H9 (cell line): ENCODE measurements around the gene TSKU. TPM values are rescaled to one million over a fixed set of nuclear protein-coding genes. Genes with fewer than 3 reads are reported as not detected.

Source experiments
- DNase-seq: peaks from one replicate; pipeline ENCODE4 v3.0.0-alpha.2; 2017
- H2AFZ ChIP-seq: one replicate; pipeline ENCODE4 v1.6.1; 2013; ENCODE audit warnings: mild to moderate bottlenecking, low read length, control low read depth, moderate library complexity
- H2AK5ac ChIP-seq: 2 replicates; pipeline ENCODE4 v1.6.1; 2013; ENCODE audit warnings: low read length, control low read depth, mixed read lengths; ENCODE audit not compliant: insufficient read length
- H2BK120ac ChIP-seq: one replicate; pipeline ENCODE4 v1.6.1; 2013; ENCODE audit warnings: low read depth, mild to moderate bottlenecking, low read length, control low read depth, inconsistent platforms; ENCODE audit not compliant: poor library complexity, severe bottlenecking
- H2BK12ac ChIP-seq: 2 replicates; pipeline ENCODE4 v1.6.1; 2013; ENCODE audit warnings: low read length, control low read depth, mixed read lengths, low read depth; ENCODE audit not compliant: insufficient read length
- H2BK15ac ChIP-seq: 2 replicates; pipeline ENCODE4 v1.6.1; 2013; ENCODE audit warnings: low read depth, low read length, control low read depth
- H2BK20ac ChIP-seq: one replicate; pipeline ENCODE4 v1.6.1; 2013; ENCODE audit warnings: low read depth, mild to moderate bottlenecking, low read length, control low read depth, inconsistent platforms; ENCODE audit not compliant: poor library complexity, severe bottlenecking
- H2BK5ac ChIP-seq: 2 replicates; pipeline ENCODE4 v1.6.1; 2013; ENCODE audit warnings: low read length, control low read depth, mixed read lengths; ENCODE audit not compliant: insufficient read length
- H3K14ac ChIP-seq: 2 replicates; pipeline ENCODE4 v1.6.1; 2013; ENCODE audit warnings: low read length, control low read depth; ENCODE audit not compliant: insufficient read depth
- H3K18ac ChIP-seq: 2 replicates; pipeline ENCODE4 v1.6.1; 2013; ENCODE audit warnings: low read depth, mild to moderate bottlenecking, mixed read lengths, low read length, control low read depth; ENCODE audit not compliant: insufficient read length
- H3K23ac ChIP-seq: 2 replicates; pipeline ENCODE4 v1.6.1; 2013; ENCODE audit warnings: low read length, control low read depth, mixed read lengths, low read depth; ENCODE audit not compliant: insufficient read length
- H3K23me2 ChIP-seq: 2 replicates; pipeline ENCODE4 v1.6.1; 2013; ENCODE audit warnings: low read depth, mild to moderate bottlenecking, mixed read lengths, low read length, control low read depth; ENCODE audit not compliant: insufficient read length, poor library complexity, severe bottlenecking
- H3K27ac ChIP-seq: 2 replicates; pipeline ENCODE4 v1.5.1; 2013; ENCODE audit warnings: low read length, control low read depth, mixed read lengths, low read depth; ENCODE audit not compliant: insufficient read length
- H3K27me3 ChIP-seq: 2 replicates; pipeline ENCODE4 v1.6.1; 2013; ENCODE audit warnings: low read length, control low read depth, inconsistent platforms; ENCODE audit not compliant: insufficient read depth
- H3K4ac ChIP-seq: 2 replicates; pipeline ENCODE4 v1.6.1; 2013; ENCODE audit warnings: low read depth, mild to moderate bottlenecking, control low read depth, inconsistent platforms, low read length, moderate library complexity
- H3K4me1 ChIP-seq: 2 replicates; pipeline ENCODE4 v1.6.1; 2013; ENCODE audit warnings: low read length, control low read depth, inconsistent platforms; ENCODE audit not compliant: insufficient read depth
- H3K4me2 ChIP-seq: 2 replicates; pipeline ENCODE4 v1.6.1; 2013; ENCODE audit warnings: low read length, control low read depth, mixed read lengths; ENCODE audit not compliant: insufficient read length, insufficient read depth
- H3K56ac ChIP-seq: 2 replicates; pipeline ENCODE4 v1.6.1; 2013; ENCODE audit warnings: low read depth, mild to moderate bottlenecking, mixed read lengths, low read length, control low read depth; ENCODE audit not compliant: insufficient read length
- H3K79me1 ChIP-seq: 2 replicates; pipeline ENCODE4 v1.6.1; 2013; ENCODE audit warnings: low read depth, mild to moderate bottlenecking, moderate library complexity, low read length, control low read depth, inconsistent platforms; ENCODE audit not compliant: insufficient read depth, poor library complexity, severe bottlenecking
- H3K79me2 ChIP-seq: 2 replicates; pipeline ENCODE4 v1.6.1; 2013; ENCODE audit warnings: low read length, control low read depth, inconsistent platforms; ENCODE audit not compliant: insufficient read depth
- H3K9ac ChIP-seq: 2 replicates; pipeline ENCODE4 v1.6.1; 2013; ENCODE audit warnings: low read length, control low read depth, mixed read lengths; ENCODE audit not compliant: insufficient read length; ENCODE audit errors: extremely low read depth
- H3K9me3 ChIP-seq: one replicate; pipeline ENCODE4 v1.6.1; 2013; ENCODE audit warnings: low read depth, low read length, inconsistent platforms; ENCODE audit not compliant: control insufficient read depth
- H3T11ph ChIP-seq: one replicate; pipeline ENCODE4 v1.6.1; 2013; ENCODE audit warnings: mild to moderate bottlenecking, low read length, control low read depth, inconsistent platforms
- H4K20me1 ChIP-seq: one replicate; pipeline ENCODE4 v1.6.1; 2013; ENCODE audit not compliant: control insufficient read depth, insufficient read length, insufficient read depth
- H4K5ac ChIP-seq: 2 replicates; pipeline ENCODE4 v1.6.1; 2013; ENCODE audit warnings: low read depth, mild to moderate bottlenecking, mixed read lengths, low read length, control low read depth; ENCODE audit not compliant: insufficient read length
- H4K8ac ChIP-seq: replicated peaks from 2 replicates; pipeline ENCODE4 v1.6.1; 2013; ENCODE audit warnings: low read length, control low read depth, mixed read lengths, low read depth; ENCODE audit not compliant: insufficient read length
- H4K91ac ChIP-seq: 2 replicates; pipeline ENCODE4 v1.6.1; 2013; ENCODE audit warnings: low read depth, mild to moderate bottlenecking, moderate library complexity, mixed read lengths, low read length, control low read depth; ENCODE audit not compliant: insufficient read length
- H3K27ac Mint-ChIP-seq, 3 experiments: 2 replicates in 2 of 3; 3 replicates in 1 of 3; pipeline ENCODE4 v1.8.0; 2020 to 2021; ENCODE audit warnings: mixed read lengths in 3 of 3, mild to moderate bottlenecking in 1 of 3, moderate library complexity in 1 of 3
- H3K27me3 Mint-ChIP-seq: 2 replicates; pipeline ENCODE4 v1.8.0; 2021; ENCODE audit warnings: low read depth, mild to moderate bottlenecking, moderate library complexity, mixed read lengths
- H3K36me3 Mint-ChIP-seq, 3 experiments: 2 replicates in 2 of 3; 3 replicates in 1 of 3; pipeline ENCODE4 v1.8.0; 2020 to 2021; ENCODE audit warnings: low read depth in 3 of 3, mixed read lengths in 3 of 3; ENCODE audit not compliant: insufficient read depth in 1 of 3
- H3K4me1 Mint-ChIP-seq, 2 experiments: 2 replicates each; pipeline ENCODE4 v1.8.0; 2020; ENCODE audit warnings: mixed read lengths in 2 of 2
- H3K4me3 Mint-ChIP-seq, 2 experiments: 2 replicates in 1 of 2; 3 replicates in 1 of 2; pipeline ENCODE4 v1.8.0; 2020 to 2021; ENCODE audit warnings: mild to moderate bottlenecking in 2 of 2, mixed read lengths in 2 of 2, moderate library complexity in 1 of 2
- H3K9me3 Mint-ChIP-seq, 2 experiments: 2 replicates in 1 of 2; 3 replicates in 1 of 2; pipeline ENCODE4 v1.8.0; 2020; ENCODE audit warnings: mild to moderate bottlenecking in 2 of 2, mixed read lengths in 2 of 2, moderate library complexity in 1 of 2
- WGBS: extraction: QIAGEN DNeasy Blood & Tissue Kit; methylation state at CpG from one replicate; pipeline ENCODE4 v1.1.7; 2013; ENCODE audit warnings: missing lambda C conversion rate, low lambda C conversion rate, mixed read lengths; ENCODE audit not compliant: insufficient read length; ENCODE audit errors: extremely low coverage; 5-methylcytosine and 5-hydroxymethylcytosine counted together
- total RNA-seq: library from RNA; stranded (reverse); gene quantifications from 2 replicates; pipeline ENCODE4 v1.2.1, GENCODE V29; 2021
- TF ChIP-seq, protein P1 (sequence below): fragments of 200-600 bp; sonication (generic); conservative IDR thresholded peaks from 3 replicates; pipeline ENCODE4 v1.8.0; 2021; ENCODE audit warnings: antibody characterized with exemption, mild to moderate bottlenecking

The TSKU gene
- total RNA-seq, 1 experiment from 2014 or later, result 25.4 TPM

DNA sequence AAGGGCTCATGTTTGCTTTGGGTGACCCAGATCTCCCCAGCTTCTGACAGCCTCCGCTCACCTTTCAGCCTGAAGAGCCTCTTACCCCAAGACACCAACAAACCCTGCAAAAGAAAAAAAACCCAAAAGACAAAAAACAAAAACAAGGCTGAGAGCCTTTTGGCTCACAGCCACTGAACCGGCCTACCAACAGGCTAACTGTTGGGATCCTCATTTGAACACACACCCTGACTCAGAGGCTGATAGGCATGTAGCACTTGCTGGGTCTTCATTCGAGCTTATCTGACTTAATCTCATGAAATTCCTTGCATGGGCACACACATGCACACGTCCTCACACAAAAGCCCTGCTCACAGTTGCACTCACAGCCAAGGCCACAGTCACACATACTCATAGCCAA lies 22.9 kb upstream of the TSKU start:
- H2BK12ac ChIP-seq, result no peak overlapping the region
- no peak overlapping the region for H3K4ac ChIP-seq
- no peaks in the 10 kb centered on the region; a peak in 1 of 7 replicates for H3K36me3 Mint-ChIP-seq
- no peak overlapping the region for H3K18ac ChIP-seq
- H4K91ac ChIP-seq, result no peak overlapping the region
- no peak for DNase-seq
- no peak overlapping the region for H3K56ac ChIP-seq
- no peak overlapping the region for H4K5ac ChIP-seq
- no peak overlapping the region; a peak in 1 of 5 replicates for H3K4me3 Mint-ChIP-seq
- no peak overlapping the region for H2BK15ac ChIP-seq
- no peak overlapping the region for H2AFZ ChIP-seq
- no peak overlapping the region for H2BK120ac ChIP-seq
- peaks cover 49 to 50% of the 10 kb centered on the region in 2 experiments for H3K4me1 Mint-ChIP-seq
- H3T11ph ChIP-seq, result no peak overlapping the region
- TF ChIP-seq, protein P1, sequence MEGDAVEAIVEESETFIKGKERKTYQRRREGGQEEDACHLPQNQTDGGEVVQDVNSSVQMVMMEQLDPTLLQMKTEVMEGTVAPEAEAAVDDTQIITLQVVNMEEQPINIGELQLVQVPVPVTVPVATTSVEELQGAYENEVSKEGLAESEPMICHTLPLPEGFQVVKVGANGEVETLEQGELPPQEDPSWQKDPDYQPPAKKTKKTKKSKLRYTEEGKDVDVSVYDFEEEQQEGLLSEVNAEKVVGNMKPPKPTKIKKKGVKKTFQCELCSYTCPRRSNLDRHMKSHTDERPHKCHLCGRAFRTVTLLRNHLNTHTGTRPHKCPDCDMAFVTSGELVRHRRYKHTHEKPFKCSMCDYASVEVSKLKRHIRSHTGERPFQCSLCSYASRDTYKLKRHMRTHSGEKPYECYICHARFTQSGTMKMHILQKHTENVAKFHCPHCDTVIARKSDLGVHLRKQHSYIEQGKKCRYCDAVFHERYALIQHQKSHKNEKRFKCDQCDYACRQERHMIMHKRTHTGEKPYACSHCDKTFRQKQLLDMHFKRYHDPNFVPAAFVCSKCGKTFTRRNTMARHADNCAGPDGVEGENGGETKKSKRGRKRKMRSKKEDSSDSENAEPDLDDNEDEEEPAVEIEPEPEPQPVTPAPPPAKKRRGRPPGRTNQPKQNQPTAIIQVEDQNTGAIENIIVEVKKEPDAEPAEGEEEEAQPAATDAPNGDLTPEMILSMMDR, result no peak
- H3K4me1 ChIP-seq, result no peaks in the 10 kb centered on the region
- no CpG with 5 or more reads among the region's 4 CpGs for whole genome bisulfite sequencing
- no peaks in the 10 kb centered on the region for H3K9me3 ChIP-seq
- H3K79me1 ChIP-seq, result no peaks in the 10 kb centered on the region
- no peak overlapping the region for H3K4me2 ChIP-seq
- H3K27ac Mint-ChIP-seq, result peak overlapping the region in 2 of 3 experiments; percentile 2 to 16; a peak in 3 of 7 replicates
- H3K79me2 ChIP-seq, result no peaks in the 10 kb centered on the region
- no peak overlapping the region for H3K23ac ChIP-seq
- H4K8ac ChIP-seq, result no peak overlapping the region
- no peaks in the 10 kb centered on the region for H3K27me3 ChIP-seq
- no peak overlapping the region for H2AK5ac ChIP-seq
- no peak overlapping the region for H3K14ac ChIP-seq
- no peak overlapping the region for H2BK20ac ChIP-seq
- no peak overlapping the region for H2BK5ac ChIP-seq
- H3K9ac ChIP-seq, result no peak overlapping the region
- H3K9me3 Mint-ChIP-seq, result no peaks in the 10 kb centered on the region
- H3K23me2 ChIP-seq, result no peaks in the 10 kb centered on the region
- H4K20me1 ChIP-seq, result no peaks in the 10 kb centered on the region
- no peak overlapping the region for H3K27ac ChIP-seq
- H3K27me3 Mint-ChIP-seq, result peaks cover 42% of the 10 kb centered on the region
